Measurements from ENCODE around the gene NNT.
A peak's percentile ranks its signal among the peaks of the same experiment; 100 is the strongest.
"Not testable (repeated sequence)": the region's sequence is repeated elsewhere in the genome, so short reads cannot be mapped to it uniquely, and the experiment has no call there.

The NNT gene

DNA sequence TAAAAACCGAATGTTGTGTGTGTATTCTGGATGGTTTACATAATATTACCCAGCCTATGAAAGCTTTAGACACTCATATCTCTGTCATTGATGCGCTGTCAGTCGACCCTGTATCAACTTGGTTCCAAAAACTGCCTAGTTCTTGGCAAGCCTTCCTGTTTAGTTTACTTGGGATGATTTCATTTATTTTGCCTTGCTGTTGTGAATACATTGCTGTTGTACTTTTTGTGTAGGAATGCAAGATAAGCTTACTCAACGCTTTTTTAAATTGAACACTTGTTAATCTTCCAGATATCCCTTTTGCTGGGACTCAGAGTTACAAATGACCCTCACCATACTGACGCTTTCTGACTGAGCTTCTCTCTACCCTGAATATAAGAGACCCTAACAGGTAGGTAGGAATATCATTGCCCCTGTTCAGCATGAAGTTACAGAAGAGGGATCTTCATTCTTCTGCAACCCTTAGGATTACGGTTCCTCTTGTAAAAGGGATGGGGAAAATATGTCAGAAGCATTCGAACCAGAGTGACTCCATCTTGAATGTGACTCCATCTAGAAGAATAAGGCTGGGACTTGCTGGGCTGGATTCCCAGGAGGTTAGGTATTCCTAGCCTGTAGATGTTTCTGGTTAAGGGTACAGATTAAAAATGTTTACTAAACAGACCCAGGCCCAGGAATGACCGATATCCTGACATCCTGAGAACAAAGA is 32.4 kb upstream of the NNT start:
- TF ChIP-seq CTCF (IDR thresholded peaks at IDR 0.05; ENCODE audit: control insufficient read depth, extremely low read depth, insufficient read depth) = no peak
- DNase-seq (ENCODE audit: low read depth) = no peak
- H3K4me3 ChIP-seq (ENCODE audit: low read depth, low read length) = no peak overlapping the region

GRCh38 chr5:43571237-43571636 is 31.7 kb upstream of the NNT start:
- TF ChIP-seq CTCF (IDR thresholded peaks at IDR 0.05; ENCODE audit: control insufficient read depth, extremely low read depth, insufficient read depth) = no peak
- DNase-seq (ENCODE audit: low read depth) = no peak
- no peak overlapping the region for H3K4me3 ChIP-seq (ENCODE audit: low read depth, low read length)

- no peak for TF ChIP-seq CTCF (IDR thresholded peaks at IDR 0.05; ENCODE audit: control insufficient read depth, extremely low read depth, insufficient read depth)
- no peak overlapping the region for H3K4me3 ChIP-seq (ENCODE audit: low read depth, low read length)
Observed at GRCh38 chr5:43572357-43572756, 30.6 kb upstream of the NNT start.

DNA sequence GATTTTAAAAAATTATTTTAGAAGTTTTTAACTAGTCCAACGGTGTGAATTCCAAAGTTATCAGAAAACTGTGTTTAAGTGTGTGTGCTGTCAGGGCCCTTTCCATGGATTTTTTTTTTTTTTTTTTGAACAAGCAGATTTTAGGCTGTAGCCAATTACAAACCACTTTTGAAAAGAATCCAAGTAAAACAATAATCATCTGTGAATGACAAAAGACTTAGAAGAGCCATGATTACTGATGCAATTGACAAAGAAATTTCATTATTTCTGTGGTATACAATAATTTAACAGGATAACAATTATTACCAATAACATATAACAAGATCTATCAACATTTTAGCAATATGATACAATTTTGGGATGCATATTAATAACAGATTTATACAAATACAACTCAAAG is 29.9 kb upstream of the NNT start:
- no peak for TF ChIP-seq CTCF (IDR thresholded peaks at IDR 0.05; ENCODE audit: control insufficient read depth, extremely low read depth, insufficient read depth)
- no peak overlapping the region for H3K4me3 ChIP-seq (ENCODE audit: low read depth, low read length)
- peak; percentile 32 for DNase-seq (ENCODE audit: low read depth)

More at GRCh38 chr5:43572357-43572756, 30.6 kb upstream of the NNT start:
- peak; percentile 96 for DNase-seq (ENCODE audit: low read depth)

- not testable (repeated sequence) for H3K4me3 ChIP-seq (ENCODE audit: low read depth, low read length); DNase-seq (ENCODE audit: low read depth)
Observed at GRCh38 chr5:43580402-43581210, 22.4 kb upstream of the NNT start.

DNA sequence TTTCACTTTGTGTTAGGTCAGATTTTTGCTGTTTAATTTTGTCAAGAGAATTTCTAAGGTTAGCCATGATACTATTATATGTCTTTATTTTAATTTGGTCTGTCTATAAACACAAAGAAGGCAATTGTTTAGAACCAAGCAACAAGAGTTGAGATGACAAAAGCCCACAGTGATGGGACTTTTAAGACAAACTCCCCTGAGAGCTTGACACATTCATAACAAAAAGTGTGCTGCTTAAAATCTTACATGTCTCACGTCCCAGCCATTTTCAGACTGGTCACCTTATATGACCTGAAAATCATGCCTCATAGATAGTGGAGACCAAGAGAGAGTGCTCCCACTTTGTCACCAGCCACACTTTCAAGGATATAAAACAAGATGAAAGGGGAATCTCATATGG is 21.6 kb upstream of the NNT start:
- no peak for TF ChIP-seq CTCF (IDR thresholded peaks at IDR 0.05; ENCODE audit: control insufficient read depth, extremely low read depth, insufficient read depth)
- DNase-seq (ENCODE audit: low read depth) = no peak
- H3K4me3 ChIP-seq (ENCODE audit: low read depth, low read length) = no peak overlapping the region

GRCh38 chr5:43582082-43583005 is 20.6 kb upstream of the NNT start:
- no peak overlapping the region for H3K4me3 ChIP-seq (ENCODE audit: low read depth, low read length)
- DNase-seq (ENCODE audit: low read depth) = no peak
- no peak for TF ChIP-seq CTCF (IDR thresholded peaks at IDR 0.05; ENCODE audit: control insufficient read depth, extremely low read depth, insufficient read depth)
